K562 (cell line): ENCODE data around the gene C5AR2. TPM values are rescaled to one million over a fixed set of nuclear protein-coding genes. Genes with fewer than 3 reads are reported as not detected.

Experiments
- ATAC-seq: fragments of 200-7000 bp; cut with Tn5 transposase; 3 replicates; pipeline ENCODE4 v1.9.1; 2020; ENCODE audit warnings: moderate library complexity
- BruUV-seq: library from RNA; stranded (reverse); fragments of 400-500 nt; replicated peaks from 2 replicates; lab custom pipeline; 2021; lab: Mats Ljungman, UMichigan
- CTCF ChIA-PET: fragments of 300-600 bp; formaldehyde crosslinking; extraction: SDS; loops from one replicate; lab custom pipeline; 2021; ENCODE audit warnings: low intra/inter-chr PET ratio; lab: Yijun Ruan, JAX
- POLR2A ChIA-PET: fragments of 300-600, 350-650 bp; sonication (Branson Sonifier 250); formaldehyde crosslinking; extraction: SDS; loops from one replicate; lab custom pipeline; 2021; ENCODE audit warnings: antibody characterized with exemption, inconsistent platforms; lab: Yijun Ruan, JAX
- DNase-seq, 4 experiments: peaks; one replicate each; pipeline versions ENCODE4 v3.0.0 to v3.0.0-alpha.2; 2011 to 2018; ENCODE audit warnings: low spot score in 3 of 4, mixed read lengths in 3 of 4; ENCODE audit errors: extremely low read depth in 1 of 4
- FAIRE-seq: peaks from 2 replicates; lab custom pipeline; 2011; peaks lifted over from hg19 to GRCh38; lab: Jason Lieb, UNC
- H2AFZ ChIP-seq: 2 replicates; pipeline ENCODE4 v1.6.0; 2011; ENCODE audit warnings: low read depth, low read length, control low read depth, inconsistent platforms
- H3K27ac ChIP-seq: fragments of 200-600 bp; 3 replicates; pipeline ENCODE4 v1.8.0; 2011; ENCODE audit warnings: low read depth, mild to moderate bottlenecking, control low read depth, inconsistent platforms, low read length, moderate library complexity, mixed read lengths; ENCODE audit errors: extremely low read depth
- H3K27me3 ChIP-seq, 2 experiments: fragments of 300-600 bp in 1 of 2; 2 replicates in 1 of 2; 3 replicates in 1 of 2; pipeline versions ENCODE4 v1.6.0 to v1.8.0; 2011; ENCODE audit warnings: inconsistent platforms in 2 of 2, low read length in 2 of 2, mild to moderate bottlenecking in 1 of 2, mixed read lengths in 1 of 2, moderate library complexity in 1 of 2; ENCODE audit not compliant: control insufficient read depth in 2 of 2, insufficient read depth in 2 of 2
- H3K36me3 ChIP-seq: fragments of 300-600 bp; 3 replicates; pipeline ENCODE4 v1.8.0; 2011; ENCODE audit warnings: mild to moderate bottlenecking, low read length, inconsistent platforms; ENCODE audit not compliant: control insufficient read depth, insufficient read depth
- H3K4me1 ChIP-seq, 2 experiments: fragments of 200-600 bp in 1 of 2; replicated peaks in 1 of 2; 2 replicates in 1 of 2; 3 replicates in 1 of 2; pipeline versions ENCODE4 v1.5.1 to v1.8.0; 2011; ENCODE audit warnings: inconsistent platforms in 2 of 2, low read length in 2 of 2, mild to moderate bottlenecking in 1 of 2, mixed read lengths in 1 of 2, moderate library complexity in 1 of 2; ENCODE audit not compliant: control insufficient read depth in 2 of 2, insufficient read depth in 2 of 2
- H3K4me2 ChIP-seq: 2 replicates; pipeline ENCODE4 v1.6.1; 2011; ENCODE audit warnings: low read length, control low read depth, inconsistent platforms, mixed read lengths; ENCODE audit not compliant: insufficient read depth
- H3K4me3 ChIP-seq: fragments of 200-600 bp; sonication (generic), shearing (Covaris generic); 2 replicates; pipeline ENCODE4 v1.5.1; 2016; ENCODE audit warnings: control low read depth, inconsistent platforms
- H3K79me2 ChIP-seq: fragments of 200-600 bp; 3 replicates; pipeline ENCODE4 v1.8.0; 2011; ENCODE audit warnings: low read length, inconsistent platforms; ENCODE audit not compliant: control insufficient read depth, insufficient read depth
- H3K9ac ChIP-seq, 2 experiments: 2 replicates each; pipeline versions ENCODE4 v1.6.0 to v1.6.1; 2011; ENCODE audit warnings: low read depth in 2 of 2, low read length in 2 of 2, control low read depth in 1 of 2, inconsistent platforms in 1 of 2, mild to moderate bottlenecking in 1 of 2, mixed read lengths in 1 of 2; ENCODE audit not compliant: insufficient read depth in 1 of 2
- H3K9me1 ChIP-seq: one replicate; pipeline ENCODE4 v1.6.0; 2011; ENCODE audit warnings: inconsistent platforms, mild to moderate bottlenecking, low read length, moderate library complexity; ENCODE audit not compliant: control insufficient read depth, insufficient read depth
- H3K9me3 ChIP-seq: replicated peaks from 2 replicates; pipeline ENCODE4 v1.5.1; 2011; ENCODE audit warnings: low read depth, low read length, inconsistent platforms; ENCODE audit not compliant: control insufficient read depth, insufficient read depth
- H4K20me1 ChIP-seq: replicated peaks from 2 replicates; pipeline ENCODE4 v1.6.1; 2011; ENCODE audit warnings: low read length, inconsistent platforms, mixed read lengths; ENCODE audit not compliant: control insufficient read depth, insufficient read depth
- ELF1 ChIP-seq: fragments of 200-800 bp; sonication (Bioruptor generic); IDR thresholded peaks from 2 replicates; pipeline ENCODE4 v1.6.1; 2016; ENCODE audit warnings: missing genetic modification characterization, missing compliant biosample characterization
- ELF2 ChIP-seq: fragments of 250-450 bp; sonication (Bioruptor Pico); IDR thresholded peaks from 2 replicates; pipeline ENCODE4 v1.5.0; 2021; ENCODE audit warnings: mild to moderate bottlenecking
- HDAC1 ChIP-seq, 2 experiments: fragments of 450-650 bp; IDR thresholded peaks; 2 replicates each; pipeline ENCODE4 v1.6.1; 2016 to 2017; ENCODE audit warnings: inconsistent platforms in 1 of 2, mild to moderate bottlenecking in 1 of 2, moderate library complexity in 1 of 2
- NCOA2 ChIP-seq, 2 experiments: fragments of 450-650 bp; IDR thresholded peaks; 2 replicates each; pipeline ENCODE4 v1.6.1; 2018; ENCODE audit warnings: mild to moderate bottlenecking in 2 of 2, moderate library complexity in 1 of 2; ENCODE audit not compliant: partially characterized antibody in 2 of 2
- RAD21 ChIP-seq, 2 experiments: fragments of 250-450 bp in 1 of 2; fragments of 450-650 bp in 1 of 2; sonication (Bioruptor Pico) in 1 of 2; formaldehyde crosslinking in 1 of 2; IDR thresholded peaks in 1 of 2; conservative IDR thresholded peaks in 1 of 2; 2 replicates each; pipeline versions ENCODE4 v1.4.0 to v1.8.0; 2020 to 2022; ENCODE audit warnings: mild to moderate bottlenecking in 2 of 2, moderate library complexity in 1 of 2
- SPI1 ChIP-seq: IDR thresholded peaks from 2 replicates; pipeline ENCODE4 v1.6.1; 2011; ENCODE audit warnings: low read depth, low read length, control low read depth, borderline replicate concordance
- WGBS: fragments of 100-300 bp; shearing (Covaris generic); methylation state at CpG from one replicate; pipeline ENCODE4 v1.1.6; 2016; ENCODE audit warnings: low coverage, mixed read lengths; ENCODE audit not compliant: insufficient coverage; ENCODE audit errors: missing lambda C conversion rate; 5-methylcytosine and 5-hydroxymethylcytosine counted together
- in situ Hi-C: fragments of 300-500 bp; cut with MboI; formaldehyde crosslinking; loops from 4 replicates; pipeline ENCODE4 v1.15.0; 2018; ENCODE audit warnings: inconsistent platforms, mixed read lengths
- intact Hi-C: fragments of 100-400 bp; cut with micrococcal nuclease; formaldehyde crosslinking; loops from 2 replicates; pipeline ENCODE4 v1.14.2; 2022
- polyA plus RNA-seq, 8 experiments: library from polyadenylated mRNA; depleted of rRNA in 4 of 8; stranded (reverse) in 5 of 8; unstranded in 3 of 8; fragments of >200 nt; fragmentation: Nextera tagmentation in 2 of 8; fragmentation: Illumina TruSeq in 1 of 8; extraction: Ambion mirVana in 2 of 8; extraction: Trizol in 1 of 8; gene quantifications; 2 replicates each; pipeline versions ENCODE4 v1.2.1 to v1.2.3, GENCODE V29; 2011 to 2014; ENCODE audit warnings: inconsistent platforms in 1 of 8, missing spikeins in 1 of 8
- total RNA-seq, 7 experiments: library from RNA; depleted of rRNA in 6 of 7; stranded (reverse); fragments of >200 nt in 6 of 7; fragmentation: Illumina TruSeq in 2 of 7; extraction: Trizol in 2 of 7; gene quantifications; 2 replicates each; pipeline versions ENCODE4 v1.2.1 to v1.2.3, GENCODE V29; 2011 to 2021; ENCODE audit warnings: low replicate concordance in 1 of 7

Gene C5AR2
- total and polyA plus RNA-seq, 9 of the 15 experiments (the other 6 are each of a cell fraction or from before 2014, with no cell fraction given), result 0.01 to 1.1 (median 0.13) TPM

GRCh38 chr19:47348819-47349795 lies 17.1 kb downstream of the C5AR2 start, which contains the start of gene DHX34 (continued):
- TF ChIP-seq RAD21 (CRISPR knock-in tag; conservative IDR thresholded peaks at IDR 0.05 in 1 of 2, IDR thresholded peaks at IDR 0.05 in 1 of 2), result peak; percentile 31 to 40; a peak in 2 of 4 replicates
- TF ChIP-seq NCOA2 (IDR thresholded peaks at IDR 0.05; ENCODE audit: partially characterized antibody in 2 of 2), result no peak
- peak; percentile 89 for TF ChIP-seq ELF1
- TF ChIP-seq SPI1, result peak; percentile 68; the same call in 1 of the 2 replicates
- TF ChIP-seq, all 486 proteins: peak for 144

GRCh38 chr19:47350630-47351029 lies 18.7 kb downstream of the C5AR2 start:
- peaks cover 26 to 32% of the 10 kb centered on the region in 2 experiments for H3K4me1 ChIP-seq
- POLR2A ChIA-PET, result interaction anchor here (0.6 to 1.4 kb wide), 4 partner anchors 15 to 125 kb away, joined by 3 to 7 read pairs (median 3); no protein-coding TSS in a partner anchor
- in situ Hi-C loops, result no loop called here

More at GRCh38 chr19:47350630-47351029, 18.7 kb downstream of the C5AR2 start:
- 62% methylated on average over 6 of the region's 6 CpGs for WGBS
- Histone ChIP-seq H3K27ac (0 out of 3 replicates have a peak overlapping the region, but pooled peaks have one; percentile 16), H3K4me3 (no peak overlapping the region), H3K9me1 (no peaks in the 10 kb centered on the region), H3K4me2 (peak overlapping the region; percentile 43; the same call in 1 of the 2 replicates), H3K79me2 (peaks cover 59% of the 10 kb centered on the region), H2AFZ (no peak overlapping the region), H3K36me3 (peaks cover 48% of the 10 kb centered on the region; the same call in 2 of the 3 replicates), H3K27me3 (no peaks in the 10 kb centered on the region), H3K9me3 (no peaks in the 10 kb centered on the region), H3K9ac (0 out of 4 replicates have a peak overlapping the region, but pooled peaks of 1 of the 2 experiments have one; percentile 31), H4K20me1 (peaks cover 3% of the 10 kb centered on the region; the same call in 1 of the 2 replicates)
- CTCF ChIA-PET, result no interaction called here
- no TSS peak for BruUV-seq
- peak in 1 of 2 experiments; percentile 27; a peak in 1 of 4 replicates for TF ChIP-seq HDAC1 (IDR thresholded peaks at IDR 0.05)
- no peak for TF ChIP-seq ELF2 (CRISPR knock-in tag)
- intact Hi-C loops, result no loop called here
- ATAC-seq (no peak), FAIRE-seq (no peak), DNase-seq (no peak)
